WTC11 (cell line): Measurements from ENCODE around the gene PPP2R5E. TPM values are rescaled to one million over a fixed set of nuclear protein-coding genes. Genes with fewer than 3 reads are reported as not detected.

Experiments
- ATAC-seq: fragments of 200-7000 bp; cut with Tn5 transposase; 2 replicates; pipeline ENCODE4 v1.10.0; 2021; ENCODE audit warnings: mild to moderate bottlenecking, moderate library complexity
- CTCF ChIA-PET: fragments of 300-600 bp; sonication (Branson Sonifier 250); formaldehyde crosslinking; loops from one replicate; lab custom pipeline; 2021; ENCODE audit warnings: antibody characterized with exemption; lab: Charles Lee
- POLR2A ChIA-PET: fragments of 350-600 bp; sonication (Branson Sonifier 250); formaldehyde crosslinking; loops from one replicate; lab custom pipeline; 2021; ENCODE audit warnings: antibody characterized with exemption; lab: Charles Lee
- DNase-seq: peaks from one replicate; pipeline ENCODE4 v3.0.0; 2021; ENCODE audit warnings: low spot score
- H3K27ac Mint-ChIP-seq: 2 replicates; pipeline ENCODE4 v1.8.0; 2021; ENCODE audit warnings: mixed read lengths
- H3K27me3 Mint-ChIP-seq: 2 replicates; pipeline ENCODE4 v1.8.0; 2021; ENCODE audit warnings: low read depth, mild to moderate bottlenecking, moderate library complexity, mixed read lengths
- H3K36me3 Mint-ChIP-seq: 2 replicates; pipeline ENCODE4 v1.8.0; 2021; ENCODE audit warnings: mixed read lengths
- H3K4me1 Mint-ChIP-seq: 2 replicates; pipeline ENCODE4 v1.8.0; 2022; ENCODE audit warnings: mixed read lengths
- H3K4me3 Mint-ChIP-seq: 2 replicates; pipeline ENCODE4 v1.8.0; 2021; ENCODE audit warnings: mild to moderate bottlenecking, moderate library complexity, mixed read lengths
- H3K9me3 Mint-ChIP-seq: 2 replicates; pipeline ENCODE4 v1.8.0; 2021; ENCODE audit warnings: mixed read lengths
- AR ChIP-seq: fragments of 250-450 bp; sonication (Bioruptor Pico); IDR thresholded peaks from 2 replicates; pipeline ENCODE4 v1.9.0; 2021; ENCODE audit warnings: mild to moderate bottlenecking
- ATF1 ChIP-seq: sonication (generic); formaldehyde crosslinking; IDR thresholded peaks from 2 replicates; pipeline ENCODE4 v1.8.1; 2023; ENCODE audit warnings: mild to moderate bottlenecking, moderate library complexity, missing genetic modification reagents
- ERG ChIP-seq: fragments of 250-450 bp; sonication (Bioruptor Pico); IDR thresholded peaks from 2 replicates; pipeline ENCODE4 v1.8.0; 2021; ENCODE audit warnings: mild to moderate bottlenecking
- FOXK1 ChIP-seq: sonication (generic); formaldehyde crosslinking; IDR thresholded peaks from 2 replicates; pipeline ENCODE4 v1.8.0; 2022; ENCODE audit warnings: mild to moderate bottlenecking, moderate library complexity, missing genetic modification reagents
- FOXP1 ChIP-seq: sonication (generic); formaldehyde crosslinking; IDR thresholded peaks from 2 replicates; pipeline ENCODE4 v1.8.0; 2022; ENCODE audit warnings: missing genetic modification reagents, mild to moderate bottlenecking, moderate library complexity, borderline replicate concordance
- IRF2 ChIP-seq: sonication (generic); formaldehyde crosslinking; IDR thresholded peaks from 2 replicates; pipeline ENCODE4 v1.8.0; 2022; ENCODE audit warnings: low read depth, missing genetic modification reagents, borderline replicate concordance
- JAZF1 ChIP-seq: fragments of 250-450 bp; sonication (Bioruptor Pico); IDR thresholded peaks from 2 replicates; pipeline ENCODE4 v1.9.0; 2021; ENCODE audit warnings: moderate library complexity, mild to moderate bottlenecking, inconsistent platforms
- KAT7 ChIP-seq: sonication (generic); formaldehyde crosslinking; IDR thresholded peaks from 2 replicates; pipeline ENCODE4 v1.8.1; 2023; ENCODE audit warnings: missing genetic modification reagents, mild to moderate bottlenecking, borderline replicate concordance
- NR1H2 ChIP-seq: sonication (generic); formaldehyde crosslinking; IDR thresholded peaks from 2 replicates; pipeline ENCODE4 v1.9.0; 2021; ENCODE audit warnings: mild to moderate bottlenecking, moderate library complexity, missing genetic modification reagents
- OVOL2 ChIP-seq: fragments of 250-450 bp; sonication (Bioruptor Pico); IDR thresholded peaks from 2 replicates; pipeline ENCODE4 v1.9.0; 2021; ENCODE audit warnings: mild to moderate bottlenecking, borderline replicate concordance
- PRRX2 ChIP-seq: fragments of 250-450 bp; sonication (Bioruptor Pico); IDR thresholded peaks from 2 replicates; pipeline ENCODE4 v1.8.0; 2021; ENCODE audit warnings: mild to moderate bottlenecking
- RELA ChIP-seq: sonication (generic); formaldehyde crosslinking; IDR thresholded peaks from 2 replicates; pipeline ENCODE4 v1.8.1; 2022; ENCODE audit warnings: missing genetic modification reagents, mild to moderate bottlenecking, borderline replicate concordance
- SMAD3 ChIP-seq: sonication (generic); formaldehyde crosslinking; IDR thresholded peaks from 2 replicates; pipeline ENCODE4 v1.8.0; 2022; ENCODE audit warnings: missing genetic modification reagents, mild to moderate bottlenecking, borderline replicate concordance
- SMAD4 ChIP-seq: sonication (generic); formaldehyde crosslinking; IDR thresholded peaks from 2 replicates; pipeline ENCODE4 v1.8.0; 2022; ENCODE audit warnings: mild to moderate bottlenecking, missing genetic modification reagents
- TEAD4 ChIP-seq: sonication (generic); formaldehyde crosslinking; IDR thresholded peaks from 2 replicates; pipeline ENCODE4 v1.8.0; 2022; ENCODE audit warnings: mild to moderate bottlenecking, missing genetic modification reagents
- ZNF263 ChIP-seq: sonication (generic); formaldehyde crosslinking; IDR thresholded peaks from 2 replicates; pipeline ENCODE4 v1.8.1; 2022; ENCODE audit warnings: low read depth, mild to moderate bottlenecking, moderate library complexity, missing genetic modification reagents
- ZNF416 ChIP-seq: fragments of 250-450 bp; sonication (Bioruptor Pico); IDR thresholded peaks from 2 replicates; pipeline ENCODE4 v1.9.0; 2021; ENCODE audit warnings: mild to moderate bottlenecking, inconsistent platforms
- ZNF671 ChIP-seq: fragments of 250-450 bp; sonication (Bioruptor Pico); IDR thresholded peaks from 2 replicates; pipeline ENCODE4 v1.8.0; 2021; ENCODE audit warnings: mild to moderate bottlenecking
- total RNA-seq: library from RNA; stranded (reverse); gene quantifications from 3 replicates; pipeline ENCODE4 v1.2.3, GENCODE V29; 2021
- TF ChIP-seq, protein P1 (sequence below): sonication (generic); formaldehyde crosslinking; IDR thresholded peaks from 2 replicates; pipeline ENCODE4 v1.8.1; 2022; ENCODE audit warnings: missing genetic modification reagents, borderline replicate concordance
- TF ChIP-seq, protein P2 (sequence below): sonication (generic); formaldehyde crosslinking; IDR thresholded peaks from 2 replicates; pipeline ENCODE4 v1.8.1; 2023; ENCODE audit warnings: mild to moderate bottlenecking, missing genetic modification reagents, moderate library complexity
- TF ChIP-seq, protein P3 (sequence below): fragments of 250-450 bp; sonication (Bioruptor Pico); conservative IDR thresholded peaks from 2 replicates; pipeline ENCODE4 v1.9.0; 2021; ENCODE audit warnings: mild to moderate bottlenecking

PPP2R5E gene
- total RNA-seq, 1 experiment from 2014 or later: 59.0 TPM

GRCh38 chr14:63342371-63342770 lies 200.8 kb downstream of the PPP2R5E start:
- DNase-seq (no peak), ATAC-seq (no peak)
- Mint-ChIP-seq H3K27ac (no peak overlapping the region), H3K4me1 (peaks cover 8% of the 10 kb centered on the region), H3K4me3 (no peak overlapping the region), H3K36me3 (no peaks in the 10 kb centered on the region), H3K9me3 (peaks cover 12% of the 10 kb centered on the region), H3K27me3 (peaks cover 9% of the 10 kb centered on the region)
- ChIA-PET CTCF (interaction anchor here (0.9 kb wide), 1 partner anchor 18 kb away, joined by 3 read pairs; no protein-coding TSS in a partner anchor), POLR2A (no interaction called here)
- TF ChIP-seq ZNF263 (CRISPR knock-in tag): no peak

DNA sequence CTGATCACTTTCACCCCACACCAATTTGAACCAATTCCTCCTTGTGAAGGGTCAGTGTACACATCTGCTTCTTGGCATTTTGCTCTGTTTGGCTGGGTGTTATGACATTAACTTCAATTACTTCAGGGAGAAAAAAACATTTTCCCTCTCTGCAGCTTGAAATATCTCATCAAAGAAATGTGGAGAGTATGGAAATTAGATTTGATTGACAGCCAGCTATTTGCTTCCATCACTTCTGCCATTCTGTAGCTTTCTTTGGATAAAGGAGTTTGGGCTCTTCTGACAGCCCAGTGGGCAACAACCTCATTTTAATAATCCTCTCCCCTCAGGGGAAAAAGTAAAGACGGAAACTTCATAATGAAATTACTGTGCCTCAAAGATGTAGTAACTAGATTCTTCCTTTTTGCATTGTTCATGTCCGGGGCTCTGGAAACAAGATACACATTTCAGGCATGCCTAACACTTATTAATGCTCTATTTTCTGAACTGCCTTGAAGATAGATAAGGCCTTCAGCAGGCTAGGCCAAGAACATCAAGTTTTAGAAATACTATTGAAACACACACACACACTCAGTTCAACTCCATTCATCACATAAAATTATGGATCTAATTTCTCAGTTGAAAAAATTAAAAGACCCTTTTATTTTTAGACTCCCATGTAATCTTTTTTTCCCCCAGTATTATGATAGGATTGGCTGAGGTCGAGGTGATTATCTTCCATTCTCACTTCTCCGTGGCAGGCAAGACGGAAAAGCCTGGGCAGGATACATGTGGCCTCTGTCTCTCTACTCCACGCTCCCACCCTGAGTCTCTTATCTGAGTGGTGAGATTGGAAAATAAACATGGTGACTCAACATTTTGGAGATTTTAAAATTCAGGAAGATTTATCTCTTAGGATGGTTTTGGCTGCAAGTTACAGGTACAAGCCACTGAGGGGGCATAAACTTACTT lies 214.1 kb downstream of the PPP2R5E start:
- POLR2A ChIA-PET: no interaction called here
- Mint-ChIP-seq H3K4me1 (peaks cover 11% of the 10 kb centered on the region), H3K27ac (no peak overlapping the region)
- ATAC-seq: no peak
- TF ChIP-seq OVOL2 (CRISPR knock-in tag) (no peak), KAT7 (no peak), SMAD3 (CRISPR knock-in tag) (no peak), ATF1 (CRISPR knock-in tag) (no peak), IRF2 (no peak), NR1H2 (CRISPR knock-in tag) (no peak), ERG (CRISPR knock-in tag) (no peak), ZNF416 (CRISPR knock-in tag) (no peak), ZNF671 (no peak), FOXP1 (no peak), SMAD4 (CRISPR knock-in tag) (no peak), TEAD4 (no peak)
- TF ChIP-seq, protein P1, sequence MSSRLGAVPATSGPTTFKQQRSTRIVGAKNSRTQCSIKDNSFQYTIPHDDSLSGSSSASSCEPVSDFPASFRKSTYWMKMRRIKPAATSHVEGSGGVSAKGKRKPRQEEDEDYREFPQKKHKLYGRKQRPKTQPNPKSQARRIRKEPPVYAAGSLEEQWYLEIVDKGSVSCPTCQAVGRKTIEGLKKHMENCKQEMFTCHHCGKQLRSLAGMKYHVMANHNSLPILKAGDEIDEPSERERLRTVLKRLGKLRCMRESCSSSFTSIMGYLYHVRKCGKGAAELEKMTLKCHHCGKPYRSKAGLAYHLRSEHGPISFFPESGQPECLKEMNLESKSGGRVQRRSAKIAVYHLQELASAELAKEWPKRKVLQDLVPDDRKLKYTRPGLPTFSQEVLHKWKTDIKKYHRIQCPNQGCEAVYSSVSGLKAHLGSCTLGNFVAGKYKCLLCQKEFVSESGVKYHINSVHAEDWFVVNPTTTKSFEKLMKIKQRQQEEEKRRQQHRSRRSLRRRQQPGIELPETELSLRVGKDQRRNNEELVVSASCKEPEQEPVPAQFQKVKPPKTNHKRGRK (CRISPR knock-in tag): no peak
- TF ChIP-seq, all 79 proteins: peak for 0
- CTCF ChIA-PET: no interaction called here
- no peaks in the 10 kb centered on the region; the same call in 1 of the 2 replicates for H3K27me3 Mint-ChIP-seq
- no peak for DNase-seq
- no peaks in the 10 kb centered on the region for H3K36me3 Mint-ChIP-seq
- H3K9me3 Mint-ChIP-seq: peaks cover 15% of the 10 kb centered on the region
- no peak overlapping the region for H3K4me3 Mint-ChIP-seq

DNA sequence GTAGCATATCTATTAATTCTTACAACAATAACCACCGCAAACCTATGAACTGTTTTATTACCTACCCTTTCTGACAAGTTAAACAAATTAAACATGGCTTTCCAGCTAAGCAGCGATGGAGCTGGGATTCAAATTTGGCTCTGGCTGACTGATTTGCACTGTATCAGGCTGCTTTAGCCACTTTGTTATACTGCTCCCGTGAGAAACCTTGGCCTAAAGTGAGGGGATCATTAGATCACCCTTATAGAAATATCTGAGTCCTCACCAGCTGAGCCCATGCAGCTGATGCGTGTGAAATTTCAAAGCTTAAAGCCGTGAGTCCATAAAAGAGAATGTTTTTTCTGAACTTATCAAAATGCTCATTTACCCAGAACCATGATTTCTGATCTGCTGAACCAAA lies 216.3 kb downstream of the PPP2R5E start:
- H3K36me3 Mint-ChIP-seq: no peaks in the 10 kb centered on the region
- peaks cover 10% of the 10 kb centered on the region for H3K4me1 Mint-ChIP-seq
- CTCF ChIA-PET: no interaction called here
- H3K9me3 Mint-ChIP-seq: peaks cover 10% of the 10 kb centered on the region; the same call in 1 of the 2 replicates
- POLR2A ChIA-PET: no interaction called here
- ATAC-seq (no peak), DNase-seq (no peak)
- H3K27me3 Mint-ChIP-seq: no peaks in the 10 kb centered on the region
- H3K27ac Mint-ChIP-seq: no peak overlapping the region
- H3K4me3 Mint-ChIP-seq: no peak overlapping the region
- TF ChIP-seq, protein P2, sequence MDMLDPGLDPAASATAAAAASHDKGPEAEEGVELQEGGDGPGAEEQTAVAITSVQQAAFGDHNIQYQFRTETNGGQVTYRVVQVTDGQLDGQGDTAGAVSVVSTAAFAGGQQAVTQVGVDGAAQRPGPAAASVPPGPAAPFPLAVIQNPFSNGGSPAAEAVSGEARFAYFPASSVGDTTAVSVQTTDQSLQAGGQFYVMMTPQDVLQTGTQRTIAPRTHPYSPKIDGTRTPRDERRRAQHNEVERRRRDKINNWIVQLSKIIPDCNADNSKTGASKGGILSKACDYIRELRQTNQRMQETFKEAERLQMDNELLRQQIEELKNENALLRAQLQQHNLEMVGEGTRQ (CRISPR knock-in tag): no peak
- no peak for TF ChIP-seq ZNF416 (CRISPR knock-in tag)
- TF ChIP-seq, protein P3, sequence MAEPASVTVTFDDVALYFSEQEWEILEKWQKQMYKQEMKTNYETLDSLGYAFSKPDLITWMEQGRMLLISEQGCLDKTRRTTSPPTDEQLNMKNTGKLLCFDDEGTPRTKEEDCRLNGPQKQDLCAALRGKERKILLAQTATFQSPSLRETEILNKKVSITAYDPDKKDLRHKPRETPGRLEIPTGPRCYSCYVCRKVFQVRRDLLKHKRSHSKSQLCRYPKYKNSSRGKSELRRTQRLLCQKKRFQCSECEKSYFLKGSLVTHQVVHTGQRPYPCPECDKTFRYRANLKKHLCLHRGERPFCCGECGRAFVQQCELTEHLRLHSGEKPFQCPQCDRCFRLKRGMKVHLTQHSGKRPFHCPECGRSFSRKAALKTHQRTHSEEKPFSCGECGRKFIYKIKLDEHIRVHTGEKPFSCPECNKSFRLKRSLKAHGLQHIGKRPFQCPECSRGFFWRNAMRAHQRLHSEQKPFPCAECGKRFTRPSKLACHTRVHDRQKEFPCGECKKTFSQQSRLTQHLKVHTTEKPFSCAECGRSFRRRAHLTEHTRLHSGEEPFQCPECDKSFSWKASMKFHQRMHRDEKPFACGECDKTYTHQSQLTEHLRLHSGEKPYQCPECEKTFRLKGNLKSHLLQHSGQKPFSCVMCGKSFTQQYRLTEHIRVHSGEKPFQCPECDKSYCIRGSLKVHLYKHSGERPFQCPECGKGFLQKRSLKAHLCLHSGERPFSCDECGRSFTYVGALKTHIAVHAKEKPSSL (CRISPR knock-in tag): no peak
- TF ChIP-seq FOXK1 (CRISPR knock-in tag): no peak
- no peak for TF ChIP-seq TEAD4
- no peak for TF ChIP-seq ZNF263 (CRISPR knock-in tag)
- no peak for TF ChIP-seq PRRX2 (CRISPR knock-in tag)
- no peak for TF ChIP-seq AR (CRISPR knock-in tag)
- no peak for TF ChIP-seq JAZF1 (CRISPR knock-in tag)
- TF ChIP-seq RELA: no peak
